Left lung (tissue), 10 donors: ENCODE data around the gene IMPA2. TPM values are rescaled to one million over a fixed set of nuclear protein-coding genes. Genes with fewer than 3 reads are reported as not detected.

Source experiments
- ATAC-seq: fragments of 200-7000 bp; cut with Tn5 transposase; one replicate; pipeline ENCODE4 v1.9.1; 2020; ENCODE audit warnings: moderate library complexity
- DNase-seq, 4 donors: peaks; one replicate each; pipeline ENCODE4 v3.0.0-alpha.2; 2013 to 2020
- H3K27ac ChIP-seq, 2 donors: fragments of 200-600 bp; sonication (generic) in 1 of 2; one replicate each; pipeline versions ENCODE4 v1.5.0 to v1.8.0; 2020 to 2021
- H3K27me3 ChIP-seq, 2 donors: fragments of 200-600 bp; sonication (generic) in 1 of 2; one replicate each; pipeline versions ENCODE4 v1.5.0 to v1.8.0; 2020 to 2021
- H3K36me3 ChIP-seq, 2 donors: fragments of 200-600 bp; sonication (generic) in 1 of 2; one replicate each; pipeline versions ENCODE4 v1.5.0 to v1.8.0; 2020 to 2021
- H3K4me1 ChIP-seq, 2 donors: fragments of 200-600 bp; one replicate each; pipeline ENCODE4 v1.8.0; 2021
- H3K4me3 ChIP-seq, 2 donors: fragments of 200-600 bp; sonication (generic) in 1 of 2; one replicate each; pipeline versions ENCODE4 v1.5.0 to v1.8.0; 2020 to 2021; ENCODE audit warnings: mild to moderate bottlenecking in 1 of 2
- H3K9me3 ChIP-seq, 2 donors: fragments of 200-600 bp; sonication (generic) in 1 of 2; one replicate each; pipeline versions ENCODE4 v1.5.0 to v1.8.0; 2020 to 2021
- intact Hi-C, 2 donors: fragments of 100-400 bp; cut with DNase I; formaldehyde crosslinking; loops; one replicate each; pipeline versions ENCODE4 v1.11.2 to v1.14.2; 2022
- polyA plus RNA-seq, 6 donors: library from polyadenylated mRNA; unstranded; fragments of 120-200 nt; gene quantifications; one replicate each; pipeline ENCODE4 v1.2.1, GENCODE V29; 2013; ENCODE audit not compliant: insufficient read length in 6 of 6
- total RNA-seq, 2 donors: library from RNA; stranded (reverse); fragmentation: NEBNext Ultra II Directional; extraction: Animal tissue kit (Norgen Biotek cat#: 25700); gene quantifications; one replicate each; pipeline ENCODE4 v1.2.1, GENCODE V29; 2021
- TF ChIP-seq, protein P1 (sequence below), 2 donors: fragments of 200-600 bp; sonication (generic) in 1 of 2; IDR thresholded peaks; one replicate each; pipeline versions ENCODE4 v1.5.0 to v1.8.0; 2021; ENCODE audit warnings: antibody characterized with exemption in 2 of 2
- donor health status: DM: no; HTN: yes; CAD: no.
- donor health status: DM: no; HTN: no; CAD: no.

The IMPA2 gene
- total and polyA plus RNA-seq, 8 donors, result 62.2 to 93.4 (median 82.2) TPM

DNA sequence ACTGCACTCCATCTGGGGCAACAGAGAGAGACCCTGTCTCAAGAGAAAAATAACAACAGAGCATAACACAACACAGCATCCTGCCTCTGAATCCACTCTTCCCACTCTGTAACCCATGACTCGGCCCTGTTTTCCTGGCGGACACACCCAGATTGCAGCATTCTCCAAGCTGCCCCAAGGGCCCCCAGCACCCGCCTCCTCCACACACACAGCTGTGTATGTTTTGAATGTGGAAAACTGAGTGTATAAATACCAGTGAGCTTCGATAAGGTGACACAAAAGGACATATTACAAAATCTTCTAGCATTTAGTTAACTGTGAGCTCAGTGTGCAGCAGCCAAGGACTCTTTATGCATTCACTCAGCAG, 13.0 kb downstream of the IMPA2 start:
- Histone ChIP-seq H3K4me3 (no peak overlapping the region), H3K27ac (peak overlapping the region; percentile 62 to 72), H3K27me3 (no peaks in the 10 kb centered on the region), H3K4me1 (peaks cover 18 to 40% of the 10 kb centered on the region in 2 donors), H3K36me3 (peaks cover 0 to 4% of the 10 kb centered on the region in 2 donors), H3K9me3 (no peaks in the 10 kb centered on the region)
- peak in 2 of 4 donors; percentile 60 to 76 for DNase-seq
- peak; percentile 71 for ATAC-seq
- TF ChIP-seq, protein P1, sequence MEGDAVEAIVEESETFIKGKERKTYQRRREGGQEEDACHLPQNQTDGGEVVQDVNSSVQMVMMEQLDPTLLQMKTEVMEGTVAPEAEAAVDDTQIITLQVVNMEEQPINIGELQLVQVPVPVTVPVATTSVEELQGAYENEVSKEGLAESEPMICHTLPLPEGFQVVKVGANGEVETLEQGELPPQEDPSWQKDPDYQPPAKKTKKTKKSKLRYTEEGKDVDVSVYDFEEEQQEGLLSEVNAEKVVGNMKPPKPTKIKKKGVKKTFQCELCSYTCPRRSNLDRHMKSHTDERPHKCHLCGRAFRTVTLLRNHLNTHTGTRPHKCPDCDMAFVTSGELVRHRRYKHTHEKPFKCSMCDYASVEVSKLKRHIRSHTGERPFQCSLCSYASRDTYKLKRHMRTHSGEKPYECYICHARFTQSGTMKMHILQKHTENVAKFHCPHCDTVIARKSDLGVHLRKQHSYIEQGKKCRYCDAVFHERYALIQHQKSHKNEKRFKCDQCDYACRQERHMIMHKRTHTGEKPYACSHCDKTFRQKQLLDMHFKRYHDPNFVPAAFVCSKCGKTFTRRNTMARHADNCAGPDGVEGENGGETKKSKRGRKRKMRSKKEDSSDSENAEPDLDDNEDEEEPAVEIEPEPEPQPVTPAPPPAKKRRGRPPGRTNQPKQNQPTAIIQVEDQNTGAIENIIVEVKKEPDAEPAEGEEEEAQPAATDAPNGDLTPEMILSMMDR (IDR thresholded peaks at IDR 0.05), result no peak
- intact Hi-C loops, result no loop called here

DNA sequence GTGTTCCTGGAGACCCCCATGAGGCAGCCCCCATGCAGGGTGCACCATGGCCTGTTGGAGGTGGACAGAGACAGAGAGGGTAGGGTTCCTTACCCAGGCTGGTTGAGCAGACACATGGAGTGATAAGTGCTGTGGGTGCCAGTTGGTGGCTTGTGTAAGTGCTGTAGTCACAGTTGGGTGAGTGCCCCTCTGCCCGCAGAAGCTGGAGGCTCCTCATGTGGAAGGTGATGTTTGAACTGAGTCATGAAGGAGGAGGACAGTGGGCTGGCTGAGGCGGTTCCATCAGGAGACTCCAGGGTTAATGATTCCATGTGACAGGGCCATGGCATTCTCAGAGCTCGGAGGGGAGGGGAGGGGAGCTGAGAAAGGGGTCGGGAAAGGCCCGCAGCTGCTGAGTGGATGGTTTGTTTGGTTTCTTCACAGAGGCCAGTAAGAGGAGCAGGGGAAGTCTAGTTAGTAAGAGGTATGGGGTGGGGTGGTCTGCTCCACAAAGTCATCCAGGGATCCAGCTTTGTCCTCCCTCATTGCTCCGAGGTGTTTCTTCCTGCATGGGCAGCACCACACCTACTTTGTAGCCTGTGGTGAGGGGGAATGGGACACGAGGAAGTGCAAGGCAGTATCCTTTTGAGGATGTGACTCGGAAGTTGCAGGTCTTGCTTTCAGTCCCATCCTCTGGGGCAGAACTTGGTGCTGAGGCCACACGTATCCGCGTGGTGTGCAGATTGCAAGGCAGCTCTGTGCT, 13.6 kb downstream of the IMPA2 start:
- Histone ChIP-seq H3K4me3 (no peak overlapping the region), H3K27ac (peak overlapping the region; percentile 62 to 72), H3K27me3 (no peaks in the 10 kb centered on the region), H3K36me3 (peaks cover 0 to 10% of the 10 kb centered on the region in 2 donors), H3K4me1 (peaks cover 18 to 35% of the 10 kb centered on the region in 2 donors), H3K9me3 (no peaks in the 10 kb centered on the region)
- intact Hi-C loops, result loop anchor here in 1 of 2 donors (5.0 kb wide), 1 partner anchor 58 kb away; no protein-coding TSS in a partner anchor
- TF ChIP-seq, protein P1 (IDR thresholded peaks at IDR 0.05), result no peak
- DNase-seq (peak in 2 of 4 donors; percentile 52 to 57), ATAC-seq (peak; percentile 68)

DNA sequence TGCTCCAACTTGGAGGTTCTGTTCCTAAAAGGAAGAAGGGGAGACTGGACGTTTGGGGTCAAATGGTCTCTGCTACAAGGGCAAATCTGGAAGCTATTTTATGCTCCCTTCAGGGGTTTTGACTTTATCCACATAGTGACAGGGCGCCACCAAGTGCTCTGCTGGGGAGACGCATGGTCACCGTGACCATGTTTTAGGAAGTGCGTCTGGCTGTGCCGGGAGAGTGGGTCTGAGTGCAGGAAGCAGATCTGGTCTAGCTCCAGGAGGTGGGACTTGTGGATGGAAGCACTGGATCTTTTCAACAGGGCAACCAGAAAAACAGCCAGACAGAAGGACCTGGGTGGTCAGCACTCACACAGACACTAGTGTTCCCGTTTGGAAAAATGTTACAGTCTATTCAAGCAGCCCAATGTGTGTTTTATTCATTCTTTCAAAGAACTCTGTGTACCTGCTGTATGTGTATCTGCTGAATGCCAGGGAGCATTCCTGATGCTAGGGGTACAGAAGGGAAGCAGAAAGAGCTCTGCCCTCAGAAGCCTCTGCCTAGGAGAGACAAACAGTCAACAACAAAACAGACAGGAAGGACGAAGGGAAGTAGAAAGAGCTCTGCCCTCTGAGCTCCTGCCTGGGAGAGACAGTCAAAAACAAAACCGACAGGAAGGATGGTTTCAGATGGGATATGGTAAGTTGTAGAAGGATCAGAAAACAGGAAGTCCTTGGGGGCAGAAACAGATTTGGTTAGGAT, 14.3 kb downstream of the IMPA2 start:
- no peaks in the 10 kb centered on the region for H3K9me3 ChIP-seq
- intact Hi-C loops, result loop anchor here in 1 of 2 donors (5.0 kb wide), 1 partner anchor 58 kb away; no protein-coding TSS in a partner anchor
- H3K27ac ChIP-seq, result peak overlapping the region; percentile 62 to 72
- no peaks in the 10 kb centered on the region for H3K27me3 ChIP-seq
- DNase-seq, result peak; percentile 59 to 87 (median 84)
- no peak overlapping the region for H3K4me3 ChIP-seq
- peak; percentile 94 for ATAC-seq
- TF ChIP-seq, protein P1 (IDR thresholded peaks at IDR 0.05), result peak; percentile 69 to 90
- H3K4me1 ChIP-seq, result peaks cover 18 to 33% of the 10 kb centered on the region in 2 donors
- peaks cover 0 to 17% of the 10 kb centered on the region in 2 donors for H3K36me3 ChIP-seq

DNA sequence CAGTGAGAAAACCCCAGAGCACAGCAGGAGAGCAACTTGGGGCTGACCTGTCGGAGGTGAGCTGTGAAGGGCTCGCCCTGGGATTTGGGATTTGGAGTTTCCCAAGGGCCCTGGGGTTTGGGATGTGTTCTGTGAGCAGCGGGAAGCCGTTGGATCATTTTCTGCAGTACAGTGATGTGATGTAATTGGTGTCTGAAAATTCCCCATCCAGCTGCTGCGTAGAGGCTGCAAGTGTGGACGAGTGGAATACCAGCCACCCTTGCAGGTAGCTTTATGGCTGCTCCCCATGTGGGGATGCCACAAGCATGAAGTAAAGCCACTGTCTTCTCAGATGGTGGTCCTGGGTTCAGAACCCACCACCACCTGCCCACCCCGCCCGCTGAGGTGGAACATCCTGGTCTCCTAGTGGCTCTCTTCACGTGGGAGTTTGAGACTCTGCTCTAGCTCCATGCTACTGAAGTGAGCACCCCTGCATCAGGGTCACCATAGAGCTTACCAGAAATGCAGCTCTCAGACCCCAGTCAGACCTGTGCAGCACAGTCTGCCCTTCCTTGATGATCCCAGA, 15.0 kb downstream of the IMPA2 start:
- Histone ChIP-seq H3K27me3 (no peaks in the 10 kb centered on the region), H3K4me1 (peaks cover 18 to 33% of the 10 kb centered on the region in 2 donors), H3K9me3 (no peaks in the 10 kb centered on the region), H3K36me3 (peaks cover 0 to 24% of the 10 kb centered on the region in 2 donors), H3K4me3 (no peak overlapping the region), H3K27ac (peak overlapping the region in 1 of 2 donors; percentile 72)
- DNase-seq, result peak in 1 of 4 donors; percentile 24
- TF ChIP-seq, protein P1 (IDR thresholded peaks at IDR 0.05), result no peak
- ATAC-seq, result no peak
- intact Hi-C loops, result loop anchor here in 1 of 2 donors (5.0 kb wide), 1 partner anchor 59 kb away; no protein-coding TSS in a partner anchor
